Stimulated activated CD4-positive, alpha-beta T cell treated with anti-CD3 and anti-CD28 coated beads, Interleukin-2, amount 100 ng/mL, for 24 hours (primary cell): ENCODE results near the gene CALHM1.

Experiments used
- DNase-seq, 2 donors: peaks; one replicate each; pipeline ENCODE4 v3.0.0-alpha.2; 2020

The CALHM1 gene

GRCh38 chr10:103481974-103482531, 23.4 kb upstream of the CALHM1 start:
- DNase-seq, result no peak

GRCh38 chr10:103480521-103480920, 21.8 kb upstream of the CALHM1 start:
- DNase-seq, result no peak

GRCh38 chr10:103479135-103479534, 20.4 kb upstream of the CALHM1 start, which contains the start of gene CALHM3:
TSS of gene CALHM3 (minus strand) at chr10:103479240. CDS start at chr10:103479032, 208 bp downstream.
- DNase-seq, result no peak

- no peak for DNase-seq
These were observed 20.0 kb upstream of the CALHM1 start for GRCh38 chr10:103478671-103479070.

GRCh38 chr10:103476046-103476768, 17.5 kb upstream of the CALHM1 start:
- no peak for DNase-seq

- no peak for DNase-seq
These were observed 16.7 kb upstream of the CALHM1 start for GRCh38 chr10:103475437-103475836.

GRCh38 chr10:103474077-103474476, 15.4 kb upstream of the CALHM1 start:
- DNase-seq, result no peak

DNA sequence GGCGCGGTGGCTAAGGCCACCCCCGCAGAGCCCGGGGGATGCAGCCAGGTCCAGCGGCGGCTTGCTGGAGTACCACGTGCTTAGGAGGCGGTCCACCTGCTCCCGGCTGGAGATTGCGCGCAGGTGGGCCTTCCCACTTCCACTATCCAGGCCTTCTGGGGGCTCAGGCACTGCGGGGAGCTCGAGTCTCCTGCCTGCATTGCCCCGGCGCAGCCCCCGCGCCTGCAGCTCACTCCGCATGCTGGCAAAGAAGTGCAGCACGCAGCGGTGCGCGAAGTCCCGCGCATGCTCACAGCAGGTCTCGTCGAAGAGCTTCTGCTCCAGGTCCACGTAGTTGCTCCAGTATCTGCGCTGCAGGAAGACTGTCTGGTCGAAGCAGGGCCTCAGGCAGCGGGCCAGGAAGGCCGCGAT, 14.6 kb upstream of the CALHM1 start:
- no peak for DNase-seq

DNA sequence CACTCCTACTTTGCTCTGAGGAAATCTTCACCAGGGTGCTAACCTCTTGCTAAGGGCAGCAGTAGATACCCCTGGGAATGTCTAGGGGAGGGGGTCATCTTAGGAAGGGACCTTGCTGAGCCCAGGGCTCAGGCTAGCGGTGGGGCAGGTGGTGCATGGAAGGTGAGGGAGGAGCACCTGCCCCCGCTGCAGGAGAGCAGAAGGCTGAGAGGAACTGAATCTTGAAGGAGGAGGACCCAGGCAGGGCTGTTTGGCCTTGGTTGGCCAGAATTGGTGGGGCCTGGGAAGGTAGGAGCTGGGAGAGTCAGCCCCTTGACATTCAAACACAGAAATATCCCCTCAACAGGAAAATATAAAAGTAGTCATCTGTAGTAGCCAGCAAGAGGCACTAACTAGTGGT, 13.3 kb upstream of the CALHM1 start:
- no peak for DNase-seq

- DNase-seq, result peak; percentile 56 to 64
These were observed 12.3 kb upstream of the CALHM1 start for GRCh38 chr10:103470761-103471653.

DNA sequence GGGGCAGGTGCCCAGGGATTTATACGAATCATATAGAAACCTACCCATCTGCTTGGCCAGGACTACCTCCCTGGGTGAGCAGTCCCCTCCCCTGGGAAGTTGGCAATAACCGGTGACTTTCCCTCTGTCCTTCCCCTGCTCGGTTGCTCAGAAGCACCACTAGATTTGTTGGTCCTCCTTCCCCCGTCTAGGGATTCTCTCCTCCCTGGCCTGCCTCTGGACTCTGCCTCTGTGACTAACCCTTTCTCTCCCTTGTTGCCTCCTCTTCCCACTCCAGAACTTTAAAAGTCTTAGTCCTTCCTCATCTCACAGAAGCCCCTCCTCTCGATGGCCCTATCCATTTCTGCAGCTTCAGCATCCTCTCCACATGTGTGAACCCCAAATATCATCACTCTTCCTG, 10.5 kb upstream of the CALHM1 start:
- DNase-seq, result no peak

DNA sequence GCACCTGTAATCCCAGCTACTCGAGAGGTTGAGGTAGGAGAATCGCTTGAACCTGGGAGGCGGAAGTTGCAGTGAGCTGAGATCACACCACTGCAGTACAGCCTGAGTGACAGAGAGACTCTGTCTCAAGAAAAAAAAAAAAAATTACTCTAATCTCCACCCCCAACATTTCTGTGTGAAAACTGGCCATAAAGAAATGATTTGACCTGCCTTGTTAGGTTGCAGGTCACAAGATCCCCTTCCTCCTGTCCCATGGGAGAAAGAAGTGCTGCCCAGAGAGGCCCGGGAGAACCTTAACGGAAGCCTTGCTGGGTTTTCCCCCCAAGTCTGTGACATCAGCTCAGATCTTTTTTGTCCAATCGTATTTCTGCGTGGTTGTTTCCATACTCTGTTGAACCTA, 8.7 kb upstream of the CALHM1 start:
- DNase-seq, result no peak

- no peak for DNase-seq
These were observed 8.0 kb upstream of the CALHM1 start for GRCh38 chr10:103466734-103467133.

DNA sequence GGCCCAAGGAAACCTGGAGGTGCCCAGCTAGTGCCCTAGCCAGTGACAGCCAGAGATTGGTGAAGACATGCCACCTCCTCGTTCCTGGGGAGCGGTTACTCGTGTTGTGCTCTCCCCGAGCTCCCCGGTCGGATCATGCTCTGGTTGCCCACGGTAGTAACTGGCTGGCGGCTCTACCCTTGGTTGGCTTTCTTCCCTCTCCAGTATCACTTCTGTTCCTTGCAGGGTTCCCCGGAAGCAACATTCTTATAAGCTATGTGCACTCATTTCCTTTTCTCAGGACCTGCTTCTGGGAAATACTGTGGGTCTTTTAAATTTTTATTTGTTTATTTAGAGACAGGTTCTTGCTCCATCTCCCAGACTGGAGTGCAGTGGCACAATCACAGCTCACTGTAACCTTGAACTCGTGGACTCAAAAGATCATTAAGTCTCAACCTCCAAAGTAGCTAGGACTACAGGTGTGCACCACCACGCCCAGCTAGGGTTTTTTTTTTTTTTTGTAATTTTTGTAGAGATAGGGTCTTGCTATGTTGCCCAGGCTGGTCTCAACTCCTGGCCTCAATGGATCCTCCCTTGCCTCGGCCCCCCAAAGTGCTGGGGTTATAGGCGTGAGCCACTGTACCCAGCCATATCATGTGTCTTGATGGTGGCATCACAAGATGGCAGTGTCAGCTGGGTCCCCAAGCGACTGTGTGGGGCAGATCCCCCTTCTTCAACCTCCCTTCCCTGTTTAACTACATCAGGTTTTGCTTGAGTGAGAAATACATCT, 6.9 kb upstream of the CALHM1 start:
- DNase-seq, result no peak

DNA sequence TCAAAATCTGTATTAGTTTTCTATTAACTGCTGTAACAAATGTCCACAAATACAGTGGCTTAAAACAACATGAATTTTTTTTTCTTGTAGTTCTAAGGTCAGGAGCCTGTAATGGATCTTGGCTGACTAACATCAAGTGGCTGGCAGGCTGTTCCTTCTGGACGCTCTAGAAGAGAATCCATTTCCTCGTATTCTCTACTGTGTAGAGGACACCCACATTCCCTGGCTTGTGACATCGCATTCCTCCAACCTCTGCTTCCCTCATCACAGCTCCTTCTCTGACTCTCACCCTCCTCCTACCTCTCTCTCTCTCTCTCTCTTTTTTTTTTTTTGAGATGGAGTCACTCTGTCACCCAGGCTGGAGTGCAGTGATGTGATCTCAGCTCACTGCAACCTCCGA, 4.8 kb upstream of the CALHM1 start:
- no peak for DNase-seq

- DNase-seq, result no peak
These were observed 915 bp upstream of the CALHM1 start for GRCh38 chr10:103459615-103460014.

GRCh38 chr10:103457896-103458583, 660 bp downstream of the CALHM1 start:
- DNase-seq, result no peak

GRCh38 chr10:103457176-103457712, 1.5 kb downstream of the CALHM1 start:
- no peak for DNase-seq

DNA sequence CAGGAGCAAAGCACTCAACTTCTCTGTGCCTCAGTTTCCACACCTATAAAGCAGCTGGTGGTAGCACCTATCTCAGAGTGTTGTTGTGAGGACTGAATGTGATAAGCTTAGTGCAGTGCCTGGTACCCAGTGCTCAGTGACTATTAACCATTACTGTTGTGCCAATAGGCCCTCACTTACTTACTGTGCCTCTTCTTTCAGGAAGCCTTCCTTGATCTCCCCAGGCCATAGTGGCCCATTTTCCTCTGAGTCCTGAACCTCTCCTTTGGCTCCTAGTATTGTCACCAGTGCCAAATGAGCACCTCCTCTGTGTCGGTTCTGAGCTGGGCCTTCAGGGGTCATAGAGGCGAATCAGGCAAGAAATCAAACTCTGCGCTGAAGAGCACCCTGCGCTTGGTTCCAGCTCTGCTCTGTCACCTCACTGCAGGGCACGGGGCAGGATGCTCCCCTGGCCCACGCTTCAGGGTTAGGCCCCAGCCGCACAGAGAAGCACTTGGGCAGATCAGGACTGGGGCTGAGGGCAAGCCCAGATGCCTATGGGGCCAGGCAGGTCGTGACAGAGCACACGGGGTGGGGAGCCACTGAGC, 2.5 kb downstream of the CALHM1 start:
- DNase-seq, result no peak

DNA sequence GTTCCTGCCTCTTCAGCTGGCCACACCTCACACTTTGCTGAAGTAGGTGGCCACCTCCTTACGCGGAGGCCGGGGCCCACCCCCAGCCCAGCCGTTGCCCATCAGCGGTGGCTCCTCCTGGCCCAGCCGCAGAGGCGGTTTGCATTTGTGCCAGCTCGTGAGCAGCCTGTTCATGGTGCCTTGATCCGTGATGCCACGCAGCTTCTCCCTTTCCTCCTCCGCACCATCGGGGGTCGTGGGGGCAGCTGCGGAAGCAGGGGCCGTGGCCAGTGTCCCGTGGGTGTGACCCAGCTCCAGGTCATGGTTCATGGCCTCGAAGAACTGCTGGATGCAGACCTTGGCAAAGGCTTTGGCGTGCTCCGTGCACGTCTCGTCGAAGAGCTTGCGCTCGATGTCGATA, 3.5 kb downstream of the CALHM1 start:
- no peak for DNase-seq

DNA sequence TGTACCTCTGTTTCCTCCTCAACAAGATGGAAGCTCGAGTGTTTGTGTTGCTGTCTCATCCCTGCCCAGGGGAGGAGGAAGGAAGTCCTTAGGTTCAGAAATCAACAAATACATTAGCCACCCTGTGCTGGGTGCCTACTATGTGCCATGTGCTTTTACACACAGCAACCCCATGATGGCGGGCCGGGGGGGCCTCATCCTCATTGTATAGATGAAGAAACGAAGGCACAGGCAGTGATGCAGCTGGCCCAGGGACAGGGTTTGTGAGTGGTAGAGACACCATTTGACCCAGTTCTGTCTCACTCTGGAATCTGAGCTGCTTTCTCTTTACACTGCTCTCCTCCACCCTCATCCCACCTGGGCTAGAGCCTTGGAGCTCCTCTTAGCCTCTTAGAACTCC, 4.7 kb downstream of the CALHM1 start:
- no peak for DNase-seq
